ENCODE measurements around the gene RALGAPB. TPM values are rescaled to one million over a fixed set of nuclear protein-coding genes. Genes with fewer than 3 reads are reported as not detected.
A peak's percentile ranks its signal among the peaks of the same experiment; 100 is the strongest.

The RALGAPB gene
- total and polyA plus RNA-seq, 11 donors = 7.6 to 31.4 (median 26.0) TPM

GRCh38 chr20:38471245-38471644 is 1.4 kb upstream of the RALGAPB start:
- intact Hi-C loops (cut with DNase I) = loop anchor here in 1 of 10 donors (5.0 kb wide), 1 partner anchor 34 kb away; the partner anchor contains the start of gene SNHG17
- Histone ChIP-seq H3K36me3 (no peaks in the 10 kb centered on the region), H3K27ac (peak overlapping the region in 1 of 12 donors; percentile 87), H3K4me3 (no peak overlapping the region), H3K4me1 (peaks cover 0 to 35% (median 22%) of the 10 kb centered on the region in 12 donors), H3K9me3 (no peaks in the 10 kb centered on the region), H3K27me3 (no peaks in the 10 kb centered on the region)
- no peak for ATAC-seq
- no peak for DNase-seq
- TF ChIP-seq POLR2A (IDR thresholded peaks at IDR 0.05) (no peak), CTCF (IDR thresholded peaks at IDR 0.05) (no peak)
- 75 to 86% (median 83%) methylated on average over 1 of the region's 1 CpG for WGBS, 4 donors

- TF ChIP-seq POLR2A (IDR thresholded peaks at IDR 0.05) = no peak
- no peak for TF ChIP-seq CTCF (IDR thresholded peaks at IDR 0.05)
- intact Hi-C loops (cut with DNase I) = loop anchor here in 3 of 10 donors (1.0 to 5.0 kb wide), 4 partner anchors 26 to 37 kb away; partner anchors contain the start of gene SNHG17 (in 3 of the 3)
- ATAC-seq (peak in 1 of 4 donors; percentile 17), DNase-seq (no peak)
- Histone ChIP-seq H3K27me3 (no peaks in the 10 kb centered on the region), H3K4me3 (peak overlapping the region in 11 of 12 donors; percentile 64 to 92 (median 83)), H3K36me3 (no peaks in the 10 kb centered on the region), H3K27ac (peak overlapping the region in 11 of 12 donors; percentile 35 to 93 (median 77)), H3K4me1 (peaks cover 0 to 42% (median 22%) of the 10 kb centered on the region in 12 donors), H3K9me3 (no peaks in the 10 kb centered on the region)
- 19 to 28% (median 22%) methylated on average over 12 of the region's 12 CpGs for WGBS, 4 donors
Measured at GRCh38 chr20:38471987-38472512, 593 bp upstream of the RALGAPB start.

- peaks cover 0 to 42% (median 22%) of the 10 kb centered on the region in 12 donors for H3K4me1 ChIP-seq
- H3K36me3 ChIP-seq = no peaks in the 10 kb centered on the region
- H3K9me3 ChIP-seq = no peaks in the 10 kb centered on the region
- no peaks in the 10 kb centered on the region for H3K27me3 ChIP-seq
- peak overlapping the region in 11 of 12 donors; percentile 77 to 94 (median 89) for H3K27ac ChIP-seq
- ATAC-seq = no peak
- TF ChIP-seq POLR2A (IDR thresholded peaks at IDR 0.05) (no peak), CTCF (IDR thresholded peaks at IDR 0.05) (no peak)
- WGBS, 4 donors = 12 to 14% (median 13%) methylated on average over 9 to 10 of the region's 10 CpGs
- peak overlapping the region; percentile 64 to 95 (median 84) for H3K4me3 ChIP-seq
- DNase-seq = peak in 2 of 5 donors; percentile 35 to 43
- intact Hi-C loops (cut with DNase I) = loop anchor here in 2 of 10 donors (2.0 to 5.0 kb wide), 2 partner anchors 36 to 39 kb away; partner anchors contain the start of gene SNHG17 (in 2 of the 2)
Measured at GRCh38 chr20:38473367-38473795, 738 bp downstream of the RALGAPB start.

GRCh38 chr20:38477747-38478146 is 5.1 kb downstream of the RALGAPB start:
- Histone ChIP-seq H3K27me3 (no peaks in the 10 kb centered on the region), H3K27ac (no peak overlapping the region), H3K9me3 (no peaks in the 10 kb centered on the region), H3K4me3 (no peak overlapping the region), H3K36me3 (peaks cover 0 to 12% (median 6%) of the 10 kb centered on the region in 9 donors), H3K4me1 (peaks cover 0 to 35% (median 20%) of the 10 kb centered on the region in 12 donors)
- 96 to 99% (median 98%) methylated on average over 8 of the region's 8 CpGs for WGBS, 4 donors
- ATAC-seq (no peak), DNase-seq (no peak)
- no peak for TF ChIP-seq CTCF (IDR thresholded peaks at IDR 0.05)
- intact Hi-C loops (cut with DNase I) = loop anchor here in 1 of 10 donors (5.0 kb wide), 1 partner anchor 40 kb away; the partner anchor contains the start of gene SNHG17

Data from heart left ventricle (tissue), 16 donors.